HG02623 (cell line): ENCODE measurements around the gene ATG2A.

Experiments used
- ATAC-seq: cut with Tn5 transposase; IDR thresholded peaks from one replicate; pipeline ENCODE4 v1.9.1; 2021; ENCODE audit warnings: moderate library complexity; ENCODE audit not compliant: unreplicated experiment

The ATG2A gene

GRCh38 chr11:64925536-64926436 lies 8.8 kb upstream of the ATG2A start:
- no peak for ATAC-seq

GRCh38 chr11:64924910-64925284 lies 7.9 kb upstream of the ATG2A start:
- ATAC-seq = no peak

GRCh38 chr11:64923944-64924909 lies 7.2 kb upstream of the ATG2A start, which contains the start of gene PPP2R5B:
Gene PPP2R5B (plus strand): TSS chr11:64924689. CDS start chr11:64925735, 1,046 bp downstream.
- peak; percentile 72 for ATAC-seq

GRCh38 chr11:64923151-64923661 lies 6.2 kb upstream of the ATG2A start:
- ATAC-seq = no peak

GRCh38 chr11:64921384-64921783 lies 4.4 kb upstream of the ATG2A start:
- no peak for ATAC-seq

- ATAC-seq = no peak
Measured at GRCh38 chr11:64920124-64920523, 3.1 kb upstream of the ATG2A start.

- no peak for ATAC-seq
Measured at GRCh38 chr11:64919627-64920026, 2.6 kb upstream of the ATG2A start.

- no peak for ATAC-seq
Measured at GRCh38 chr11:64918017-64918416, 1.0 kb upstream of the ATG2A start.

GRCh38 chr11:64917663-64917995 lies 620 bp upstream of the ATG2A start:
- no peak for ATAC-seq

- no peak for ATAC-seq
Measured at GRCh38 chr11:64916040-64916774, 802 bp downstream of the ATG2A start.

- no peak for ATAC-seq
Measured at GRCh38 chr11:64915376-64915887, 1.6 kb downstream of the ATG2A start.

- ATAC-seq = no peak
Measured at GRCh38 chr11:64914123-64914522, 2.9 kb downstream of the ATG2A start.

GRCh38 chr11:64913171-64913727 lies 3.8 kb downstream of the ATG2A start:
- ATAC-seq = no peak

- ATAC-seq = no peak
Measured at GRCh38 chr11:64911689-64912088, 5.3 kb downstream of the ATG2A start.

- no peak for ATAC-seq
Measured at GRCh38 chr11:64911142-64911541, 5.9 kb downstream of the ATG2A start.

- ATAC-seq = no peak
Measured at GRCh38 chr11:64910451-64911093, 6.4 kb downstream of the ATG2A start.

- no peak for ATAC-seq
Measured at GRCh38 chr11:64909653-64910343, 7.2 kb downstream of the ATG2A start.

- ATAC-seq = no peak
Measured at GRCh38 chr11:64908766-64909165, 8.2 kb downstream of the ATG2A start.

- no peak for ATAC-seq
Measured at GRCh38 chr11:64906314-64906635, 10.7 kb downstream of the ATG2A start.
